KOPT-K1 (cell line): Measurements from ENCODE around the gene DCBLD1.
"Not testable (repeated sequence)": the region's sequence is repeated elsewhere in the genome, so short reads cannot be mapped to it uniquely, and the experiment has no call there.

Experiments
- H3K27ac ChIP-seq: fragments of 200-600 bp; sonication (generic); 2 replicates; pipeline ENCODE4 v1.5.1; 2016; ENCODE audit warnings: antibody characterized with exemption, mild to moderate bottlenecking, low read depth, low read length; ENCODE audit not compliant: poor library complexity, severe bottlenecking
- H3K36me3 ChIP-seq: fragments of 200-600 bp; sonication (generic); 2 replicates; pipeline ENCODE4 v1.5.1; 2017; ENCODE audit warnings: antibody characterized with exemption, mild to moderate bottlenecking, low read length, moderate library complexity; ENCODE audit not compliant: insufficient read depth
- H3K9me3 ChIP-seq: fragments of 200-600 bp; sonication (generic); 2 replicates; pipeline ENCODE4 v1.5.1; 2017; ENCODE audit warnings: antibody characterized with exemption, low read length, mild to moderate bottlenecking; ENCODE audit not compliant: insufficient read depth, poor library complexity, severe bottlenecking

Gene DCBLD1

GRCh38 chr6:117463762-117464665 is 18.5 kb upstream of the DCBLD1 start:
- no peaks in the 10 kb centered on the region for H3K9me3 ChIP-seq
- H3K27ac ChIP-seq = no peak overlapping the region
- H3K36me3 ChIP-seq = no peaks in the 10 kb centered on the region

GRCh38 chr6:117464700-117465099 is 17.8 kb upstream of the DCBLD1 start:
- no peak overlapping the region for H3K27ac ChIP-seq
- H3K36me3 ChIP-seq = no peaks in the 10 kb centered on the region
- H3K9me3 ChIP-seq = no peaks in the 10 kb centered on the region

DNA sequence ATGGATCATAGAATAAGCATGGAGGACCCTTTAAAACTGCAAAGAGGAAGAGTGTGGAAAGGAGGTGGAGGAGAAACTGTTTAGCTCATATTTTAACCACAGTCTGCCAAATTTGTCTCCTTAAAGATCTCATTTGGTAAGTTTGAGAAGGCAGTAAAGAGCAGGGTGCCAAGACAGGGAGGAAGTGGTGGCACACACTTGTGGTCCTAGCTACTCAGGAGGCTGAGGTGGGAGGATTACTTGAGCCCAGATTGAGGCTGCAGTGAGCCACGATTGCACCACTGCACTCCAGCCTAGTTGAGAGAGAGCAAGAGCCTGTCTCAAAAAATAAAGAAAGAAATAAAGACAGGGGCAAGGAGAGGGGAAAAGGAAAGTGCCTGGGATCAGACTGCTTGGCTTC is 16.8 kb upstream of the DCBLD1 start:
- no peak overlapping the region for H3K27ac ChIP-seq
- H3K9me3 ChIP-seq = no peaks in the 10 kb centered on the region
- H3K36me3 ChIP-seq = no peaks in the 10 kb centered on the region

DNA sequence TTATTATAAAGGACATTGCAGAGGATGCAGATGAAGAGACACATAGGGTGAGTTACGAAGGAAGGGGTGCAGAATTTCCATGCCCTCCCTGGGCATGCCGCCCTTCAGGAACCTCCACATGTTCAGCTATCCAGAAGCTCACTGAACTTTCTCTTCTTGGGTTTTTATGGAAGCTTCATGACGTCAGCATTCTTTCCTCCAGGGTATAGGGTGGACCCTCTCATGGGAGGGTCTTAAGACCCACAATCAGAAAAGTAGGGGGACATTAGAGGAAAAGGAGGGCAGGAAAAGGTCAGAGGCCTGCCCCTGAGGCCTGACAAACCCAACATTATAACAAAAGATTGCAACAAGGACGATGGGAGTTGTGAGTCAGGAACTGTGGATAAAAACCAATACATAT is 14.6 kb upstream of the DCBLD1 start:
- Histone ChIP-seq H3K27ac (no peak overlapping the region), H3K9me3 (no peaks in the 10 kb centered on the region), H3K36me3 (no peaks in the 10 kb centered on the region)

- not testable (repeated sequence) for H3K9me3 ChIP-seq, H3K27ac ChIP-seq, H3K36me3 ChIP-seq
These were observed 13.9 kb upstream of the DCBLD1 start for GRCh38 chr6:117468527-117468926.

DNA sequence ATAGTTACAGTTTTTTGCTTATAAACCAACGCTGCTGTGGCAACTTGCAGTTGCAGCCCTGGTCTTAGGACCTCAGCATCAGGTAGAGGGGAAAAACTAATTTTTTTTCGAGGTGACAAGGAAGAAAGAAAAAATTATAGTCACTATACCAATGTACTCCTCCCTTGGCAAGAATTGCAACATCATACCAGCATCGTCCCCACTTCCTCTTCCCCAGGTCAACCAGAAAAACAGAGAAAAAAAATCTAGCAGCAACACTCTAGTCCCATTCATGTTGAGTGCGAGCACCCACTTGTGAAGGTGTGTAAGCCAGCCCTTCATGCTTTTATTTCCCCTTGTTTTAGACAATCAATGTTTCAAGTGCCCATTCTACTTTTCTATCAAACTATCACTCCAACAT is 13.1 kb upstream of the DCBLD1 start:
- H3K36me3 ChIP-seq = no peaks in the 10 kb centered on the region

GRCh38 chr6:117469791-117470190 is 12.7 kb upstream of the DCBLD1 start:
- no peak overlapping the region for H3K27ac ChIP-seq
- no peaks in the 10 kb centered on the region for H3K36me3 ChIP-seq
- H3K9me3 ChIP-seq = no peaks in the 10 kb centered on the region

More for the DNA sequence above, 13.1 kb upstream of the DCBLD1 start:
- no peaks in the 10 kb centered on the region for H3K9me3 ChIP-seq
- H3K27ac ChIP-seq = no peak overlapping the region

- Histone ChIP-seq H3K9me3 (no peaks in the 10 kb centered on the region), H3K36me3 (no peaks in the 10 kb centered on the region), H3K27ac (no peak overlapping the region)
These were observed 9.8 kb upstream of the DCBLD1 start for GRCh38 chr6:117472667-117473066.

- no peak overlapping the region for H3K27ac ChIP-seq
- no peaks in the 10 kb centered on the region for H3K36me3 ChIP-seq
- no peaks in the 10 kb centered on the region for H3K9me3 ChIP-seq
These were observed 9.1 kb upstream of the DCBLD1 start for GRCh38 chr6:117473401-117473800.

DNA sequence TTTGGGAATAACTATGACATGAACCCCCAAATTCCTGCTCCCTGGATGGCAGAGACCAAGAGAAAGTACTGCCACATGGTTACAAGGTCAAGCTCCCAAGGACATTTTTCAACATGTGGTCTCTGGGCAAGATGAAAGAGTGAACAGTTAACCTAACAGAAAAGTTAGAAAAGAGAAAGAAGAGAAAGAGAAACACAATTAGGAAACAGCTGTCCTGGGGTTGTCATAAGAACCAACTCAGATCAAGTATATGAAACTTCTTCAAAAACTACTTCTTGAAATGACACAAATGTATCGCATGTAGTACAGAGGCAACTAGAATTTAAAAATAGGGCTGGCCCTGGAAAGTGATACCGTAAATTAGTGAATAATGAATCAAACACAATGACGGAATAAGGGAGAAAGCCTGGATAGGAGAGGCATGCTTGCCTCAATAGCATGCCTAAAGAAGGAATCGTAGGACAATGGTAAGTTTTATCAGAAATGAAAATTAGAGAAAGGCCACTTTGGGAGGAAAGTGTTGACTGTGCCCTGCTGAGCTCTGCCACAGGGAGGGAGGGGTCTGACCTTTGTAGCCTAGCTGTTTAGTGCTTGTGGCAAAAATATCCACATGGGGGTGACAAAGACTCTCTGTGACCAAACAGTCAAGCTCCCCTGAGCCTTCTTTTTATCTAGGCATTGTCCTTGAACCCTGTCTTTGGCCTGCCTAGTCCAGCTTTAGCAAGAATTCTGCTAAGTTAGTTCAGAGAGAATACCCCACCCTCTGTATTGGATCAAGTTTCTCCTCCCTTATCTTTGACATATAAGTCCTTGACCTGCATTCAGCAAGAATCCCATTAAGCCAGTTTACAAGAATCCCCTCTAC is 4.3 kb upstream of the DCBLD1 start:
- H3K27ac ChIP-seq = no peak overlapping the region
- peaks cover 6% of the 10 kb centered on the region for H3K9me3 ChIP-seq
- no peaks in the 10 kb centered on the region for H3K36me3 ChIP-seq

GRCh38 chr6:117478853-117479231 is 3.6 kb upstream of the DCBLD1 start:
- no peaks in the 10 kb centered on the region for H3K36me3 ChIP-seq
- peaks cover 10% of the 10 kb centered on the region for H3K9me3 ChIP-seq
- H3K27ac ChIP-seq = no peak overlapping the region

DNA sequence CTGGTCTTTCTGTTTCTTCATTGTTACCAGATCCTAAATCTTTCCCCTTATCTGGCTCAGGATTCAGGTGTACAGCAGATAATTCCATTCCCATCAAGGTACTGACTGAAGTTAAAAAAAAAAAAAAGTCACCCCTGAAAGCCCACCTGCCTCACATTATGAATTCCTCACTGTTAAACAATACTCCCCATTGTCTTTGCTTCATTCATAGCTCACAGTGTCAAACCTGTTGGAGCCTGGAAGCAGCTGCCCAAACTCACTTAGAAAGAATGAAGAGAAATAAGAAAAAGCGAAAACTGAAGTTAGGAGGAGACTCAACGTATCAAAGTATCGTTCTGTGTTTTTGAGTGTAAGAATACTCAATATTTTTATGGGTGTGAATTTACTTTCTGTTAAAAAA is 1.8 kb upstream of the DCBLD1 start:
- no peaks in the 10 kb centered on the region for H3K36me3 ChIP-seq
- H3K27ac ChIP-seq = no peak overlapping the region
- peaks cover 10% of the 10 kb centered on the region for H3K9me3 ChIP-seq

- Histone ChIP-seq H3K36me3 (no peaks in the 10 kb centered on the region), H3K9me3 (peaks cover 10% of the 10 kb centered on the region), H3K27ac (no peak overlapping the region)
These were observed 1.1 kb upstream of the DCBLD1 start for GRCh38 chr6:117481278-117481925.

DNA sequence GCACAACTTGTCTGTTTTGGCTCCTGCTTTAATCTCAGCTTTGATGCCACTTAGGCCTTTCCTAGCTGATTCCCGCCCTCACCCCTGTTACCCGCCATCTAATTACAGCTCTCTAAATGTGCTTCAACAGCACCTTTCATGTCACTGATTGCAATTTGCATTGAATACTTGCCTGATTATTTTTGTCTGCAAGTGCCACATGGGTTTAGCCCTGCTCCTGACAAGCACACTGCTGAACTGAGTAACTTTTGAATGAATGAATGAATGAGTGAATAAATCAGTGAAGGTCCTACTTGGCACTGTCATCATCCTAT is 591 bp upstream of the DCBLD1 start:
- H3K27ac ChIP-seq = no peak overlapping the region

DNA sequence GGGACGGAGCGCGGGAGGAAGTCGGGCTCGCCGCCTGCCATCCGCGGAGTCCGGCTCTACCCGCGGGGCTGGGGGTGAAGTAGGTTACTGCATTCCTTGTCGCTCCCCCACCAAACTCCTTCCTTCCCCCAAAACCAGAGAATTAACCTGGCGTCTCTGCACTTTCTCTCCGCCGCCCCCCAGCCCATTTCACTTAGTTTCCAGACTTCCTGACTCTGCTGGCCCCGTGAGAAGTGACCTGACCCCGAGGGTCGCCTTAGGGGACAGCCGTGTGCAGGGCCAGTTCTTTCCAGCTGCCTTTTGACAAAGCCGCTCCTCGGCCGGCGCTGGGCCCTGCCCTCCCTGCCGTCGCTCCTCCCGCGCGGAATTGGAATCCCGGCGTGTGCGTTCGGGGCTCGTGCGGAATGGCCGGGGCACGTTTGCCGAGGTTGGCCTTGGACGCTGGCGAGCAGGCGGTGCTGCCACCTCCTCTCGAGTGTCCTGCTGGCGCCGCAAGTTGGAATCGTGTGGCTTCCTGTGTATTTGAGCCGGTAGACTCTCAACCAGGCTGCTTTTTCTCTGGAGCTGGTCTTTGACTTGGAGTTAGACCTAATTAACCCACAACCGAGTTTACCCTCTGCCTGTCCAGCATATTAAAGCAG is 650 bp downstream of the DCBLD1 start:
- no peaks in the 10 kb centered on the region for H3K36me3 ChIP-seq
- H3K9me3 ChIP-seq = peaks cover 10% of the 10 kb centered on the region
- H3K27ac ChIP-seq = no peak overlapping the region

More for the DNA sequence above, 591 bp upstream of the DCBLD1 start:
- Histone ChIP-seq H3K36me3 (no peaks in the 10 kb centered on the region), H3K9me3 (peaks cover 10% of the 10 kb centered on the region)
